Measurements from ENCODE around the gene PARN.

- no peak for TF ChIP-seq EZH2phosphoT487 (IDR thresholded peaks at IDR 0.05; ENCODE audit: insufficient read depth, low read depth)
- no peak for TF ChIP-seq EZH2 (IDR thresholded peaks at IDR 0.05; ENCODE audit: insufficient read depth, poor library complexity, severe bottlenecking)
Observed at GRCh38 chr16:14634389-14634725, 4.3 kb upstream of the PARN start.
